GM19397 (cell line): ENCODE data around the gene C8G.
A peak's percentile ranks its signal among the peaks of the same experiment; 100 is the strongest.

Experiments used
- ATAC-seq: cut with Tn5 transposase; IDR thresholded peaks from one replicate; pipeline ENCODE4 v1.9.1; 2021; ENCODE audit warnings: mild to moderate bottlenecking, moderate library complexity; ENCODE audit not compliant: unreplicated experiment

Gene C8G

GRCh38 chr9:136980669-136981478 is 35.8 kb downstream of the C8G start:
- no peak for ATAC-seq

GRCh38 chr9:136981588-136982231 is 36.7 kb downstream of the C8G start:
- ATAC-seq: no peak

GRCh38 chr9:136982232-136983051 is 37.4 kb downstream of the C8G start, which contains the start of gene LCNL1:
Gene LCNL1 (plus strand): TSS chr9:136982993. CDS start chr9:136983587, 594 bp downstream.
- ATAC-seq: no peak

- ATAC-seq: no peak
Observed at GRCh38 chr9:136983167-136983566, 38.1 kb downstream of the C8G start.

GRCh38 chr9:136983656-136984314 is 38.7 kb downstream of the C8G start:
- ATAC-seq: no peak

GRCh38 chr9:136984464-136985026 is 39.5 kb downstream of the C8G start:
- no peak for ATAC-seq

- ATAC-seq: no peak
Observed at GRCh38 chr9:136985027-136985602, 40.1 kb downstream of the C8G start.

GRCh38 chr9:136985853-136986252 is 40.8 kb downstream of the C8G start:
- ATAC-seq: no peak

- no peak for ATAC-seq
Observed at GRCh38 chr9:136988872-136989271, 43.8 kb downstream of the C8G start.

GRCh38 chr9:136990242-136990911 is 45.3 kb downstream of the C8G start:
- no peak for ATAC-seq

GRCh38 chr9:136991993-136992818 is 47.2 kb downstream of the C8G start, which contains the start of gene PAXX:
Gene PAXX (plus strand): TSS chr9:136992422. CDS start chr9:136992444, 22 bp downstream.
- peak; percentile 83 for ATAC-seq

GRCh38 chr9:136992819-136993369 is 47.9 kb downstream of the C8G start:
- ATAC-seq: no peak

- ATAC-seq: no peak
Observed at GRCh38 chr9:136994180-136994887, 49.3 kb downstream of the C8G start.

GRCh38 chr9:136994888-136995230 is 49.8 kb downstream of the C8G start:
- ATAC-seq: no peak

GRCh38 chr9:136995362-136995761 is 50.3 kb downstream of the C8G start:
- no peak for ATAC-seq

- no peak for ATAC-seq
Observed at GRCh38 chr9:136995772-136996311, 50.8 kb downstream of the C8G start.
